Stimulated activated naive CD8-positive, alpha-beta T cell treated with anti-CD3 and anti-CD28 coated beads, Interleukin-15, Interleukin-2, amounts not matched to agents 100 ng/mL and 50 ng/mL, for 24 hours (primary cell): Measurements from ENCODE around the gene TMEM165.
"Not testable (repeated sequence)": the region's sequence is repeated elsewhere in the genome, so short reads cannot be mapped to it uniquely, and the experiment has no call there.

Experiments used
- H3K27ac Mint-ChIP-seq: one replicate; pipeline ENCODE4 v1.8.0; 2021; ENCODE audit warnings: mild to moderate bottlenecking, mixed read lengths
- H3K27me3 Mint-ChIP-seq: one replicate; pipeline ENCODE4 v1.8.0; 2021; ENCODE audit warnings: mixed read lengths
- H3K36me3 Mint-ChIP-seq: one replicate; pipeline ENCODE4 v1.8.0; 2021; ENCODE audit warnings: low read depth, mixed read lengths
- H3K4me1 Mint-ChIP-seq: one replicate; pipeline ENCODE4 v1.8.0; 2021; ENCODE audit warnings: low read depth, mixed read lengths
- H3K4me3 Mint-ChIP-seq: one replicate; pipeline ENCODE4 v1.8.0; 2021; ENCODE audit warnings: mild to moderate bottlenecking, mixed read lengths
- H3K9me3 Mint-ChIP-seq: one replicate; pipeline ENCODE4 v1.8.0; 2021; ENCODE audit warnings: mixed read lengths

The TMEM165 gene, protein sequence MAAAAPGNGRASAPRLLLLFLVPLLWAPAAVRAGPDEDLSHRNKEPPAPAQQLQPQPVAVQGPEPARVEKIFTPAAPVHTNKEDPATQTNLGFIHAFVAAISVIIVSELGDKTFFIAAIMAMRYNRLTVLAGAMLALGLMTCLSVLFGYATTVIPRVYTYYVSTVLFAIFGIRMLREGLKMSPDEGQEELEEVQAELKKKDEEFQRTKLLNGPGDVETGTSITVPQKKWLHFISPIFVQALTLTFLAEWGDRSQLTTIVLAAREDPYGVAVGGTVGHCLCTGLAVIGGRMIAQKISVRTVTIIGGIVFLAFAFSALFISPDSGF

DNA sequence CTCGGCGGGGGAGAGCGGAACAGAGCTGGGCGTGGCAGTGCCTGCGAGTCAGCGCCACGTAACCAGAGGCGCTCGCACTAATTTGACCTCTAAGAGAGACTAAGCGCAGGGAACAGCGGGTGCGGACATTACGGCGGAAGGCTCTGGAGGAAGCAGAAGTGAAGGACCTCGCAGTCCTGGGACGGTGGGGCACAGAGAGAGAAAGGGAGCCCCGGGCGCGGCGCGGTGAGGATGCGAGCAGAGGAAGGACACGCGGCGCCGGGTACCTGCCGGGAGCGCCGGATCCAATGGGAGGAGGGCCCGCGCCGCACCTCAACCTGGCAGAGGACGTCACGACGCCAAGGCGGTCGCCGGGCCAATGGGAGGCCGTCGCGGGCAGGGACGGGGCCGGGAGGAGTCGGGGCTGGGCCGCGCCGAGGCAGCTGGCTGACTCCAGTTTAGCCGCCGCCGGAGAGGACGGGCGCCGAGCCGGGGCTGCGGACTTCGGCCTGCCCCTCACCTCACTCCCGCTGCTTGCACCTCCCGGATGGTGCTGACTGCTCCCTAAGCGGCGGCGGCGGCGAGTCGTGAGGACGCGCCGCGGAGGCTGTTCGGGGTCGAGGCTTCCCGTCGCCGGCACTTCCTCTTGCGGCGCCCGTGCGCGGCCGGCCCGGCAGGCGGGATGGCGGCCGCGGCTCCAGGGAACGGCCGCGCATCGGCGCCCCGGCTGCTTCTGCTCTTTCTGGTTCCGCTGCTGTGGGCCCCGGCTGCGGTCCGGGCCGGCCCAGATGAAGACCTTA is at the start of gene TMEM165:
Gene TMEM165 (plus strand): TSS at position 429 of the 779 bp plus-strand sequence. CDS start 233 bp downstream, at position 662.
- peak within 1 kb of the TSS; percentile 100 for H3K4me3 Mint-ChIP-seq

DNA sequence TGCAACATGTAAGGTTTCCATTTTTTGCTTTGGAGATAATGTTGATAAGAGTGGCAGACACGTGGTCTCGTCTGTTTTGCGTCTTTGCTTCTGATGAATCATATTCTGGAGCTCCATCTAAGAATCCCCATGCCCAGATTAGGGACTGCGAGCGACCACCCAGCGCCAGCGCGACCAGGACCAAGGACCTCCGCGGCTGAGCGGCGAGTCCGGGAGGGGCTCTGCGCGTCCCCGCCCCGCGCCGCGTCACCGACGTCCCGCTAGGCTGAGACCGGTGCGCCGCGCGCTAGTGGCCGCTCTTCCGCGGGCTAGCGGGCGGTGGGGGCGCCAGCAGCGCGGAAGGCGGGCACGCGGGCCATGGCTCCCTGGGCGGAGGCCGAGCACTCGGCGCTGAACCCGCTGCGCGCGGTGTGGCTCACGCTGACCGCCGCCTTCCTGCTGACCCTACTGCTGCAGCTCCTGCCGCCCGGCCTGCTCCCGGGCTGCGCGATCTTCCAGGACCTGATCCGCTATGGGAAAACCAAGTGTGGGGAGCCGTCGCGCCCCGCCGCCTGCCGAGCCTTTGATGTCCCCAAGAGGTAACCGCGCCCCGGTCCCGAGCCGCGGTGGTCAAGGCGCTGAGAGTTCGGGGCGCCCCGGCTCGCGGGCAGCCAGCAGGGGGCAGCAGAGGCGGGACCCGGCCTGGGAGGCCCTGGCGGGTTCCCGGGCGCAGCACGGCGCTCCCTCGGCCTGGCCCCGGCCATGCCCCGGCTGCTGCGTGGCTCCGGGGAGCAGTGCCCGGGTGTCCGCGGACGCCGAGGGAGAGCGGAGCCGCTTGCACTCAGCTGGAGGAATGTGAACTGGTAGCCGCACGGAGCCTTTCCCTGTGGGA is 49.5 kb upstream of the TMEM165 start, which contains the start of gene SRD5A3:
Gene SRD5A3 (plus strand): TSS at position 263 of the 871 bp plus-strand sequence. CDS start 95 bp downstream, at position 358.
- no peaks in the 10 kb centered on the region for H3K27me3 Mint-ChIP-seq
- H3K4me3 Mint-ChIP-seq = peak within 1 kb of the TSS; percentile 87
- H3K4me1 Mint-ChIP-seq = peaks cover 31% of the 10 kb centered on the region
- H3K27ac Mint-ChIP-seq = peak within 1 kb of the TSS; percentile 87
- no peaks in the 10 kb centered on the region for H3K36me3 Mint-ChIP-seq
- no peaks in the 10 kb centered on the region for H3K9me3 Mint-ChIP-seq

More for the DNA sequence above, at the start of gene TMEM165:
- Mint-ChIP-seq H3K4me1 (peaks cover 47% of the 10 kb centered on the region), H3K36me3 (peaks cover 33% of the 10 kb centered on the region), H3K27ac (peak within 1 kb of the TSS; percentile 100), H3K27me3 (no peaks in the 10 kb centered on the region), H3K9me3 (no peaks in the 10 kb centered on the region)

DNA sequence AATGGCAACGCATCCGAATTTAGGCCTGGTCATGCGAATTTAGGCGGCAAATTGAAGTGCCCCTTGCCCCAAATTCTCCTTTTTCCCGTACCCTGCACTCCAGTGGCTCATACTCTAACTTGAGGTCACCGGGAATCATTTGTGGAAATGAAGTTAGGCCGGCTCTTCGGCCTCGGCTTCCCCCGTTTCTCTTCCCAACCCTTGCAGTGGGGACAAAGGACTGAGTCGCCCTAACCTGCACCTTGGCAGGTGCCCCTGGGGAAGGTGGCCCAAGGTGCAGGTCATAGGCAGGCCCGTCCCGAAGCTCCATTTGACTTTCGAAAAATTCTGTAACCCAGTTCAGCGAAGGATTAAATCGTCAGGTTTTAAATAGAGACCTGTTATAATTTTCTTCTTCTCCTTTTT is 48.9 kb upstream of the TMEM165 start:
- Mint-ChIP-seq H3K27ac (peak overlapping the region; percentile 87), H3K4me1 (peaks cover 33% of the 10 kb centered on the region), H3K9me3 (no peaks in the 10 kb centered on the region), H3K4me3 (peak overlapping the region; percentile 87), H3K36me3 (no peaks in the 10 kb centered on the region), H3K27me3 (no peaks in the 10 kb centered on the region)

DNA sequence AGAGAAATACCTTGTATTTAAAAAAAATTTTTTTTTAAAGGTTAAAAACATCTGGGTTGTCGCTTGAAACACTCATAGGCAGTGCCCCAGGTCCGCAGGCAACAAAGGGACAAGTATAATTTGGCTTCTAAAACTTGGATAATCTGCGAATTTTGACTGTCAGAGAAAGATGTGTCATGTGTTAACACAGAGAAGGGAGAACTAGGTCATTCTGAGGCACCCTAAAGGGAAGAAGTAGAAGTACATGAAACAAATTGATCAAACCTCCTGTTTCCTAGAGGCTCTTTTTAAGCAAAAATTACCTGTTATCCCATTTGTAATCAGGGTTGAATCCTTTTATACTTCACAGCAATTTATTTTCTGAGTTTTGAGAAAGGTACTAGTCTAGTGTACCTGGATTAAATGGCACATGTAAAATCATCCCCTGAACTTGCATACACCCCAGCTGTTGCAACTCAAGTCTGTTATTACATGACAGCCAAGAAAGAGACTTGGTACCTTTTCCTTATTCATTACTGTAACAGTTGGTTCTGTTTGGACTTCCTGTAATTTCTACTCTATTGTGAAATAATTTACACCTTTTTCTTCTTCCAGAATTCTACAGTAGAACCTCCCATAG is 48.0 kb upstream of the TMEM165 start:
- no peaks in the 10 kb centered on the region for H3K27me3 Mint-ChIP-seq
- H3K9me3 Mint-ChIP-seq = no peaks in the 10 kb centered on the region
- peak overlapping the region; percentile 87 for H3K27ac Mint-ChIP-seq
- peak overlapping the region; percentile 87 for H3K4me3 Mint-ChIP-seq
- H3K4me1 Mint-ChIP-seq = peaks cover 42% of the 10 kb centered on the region
- H3K36me3 Mint-ChIP-seq = peaks cover 4% of the 10 kb centered on the region

DNA sequence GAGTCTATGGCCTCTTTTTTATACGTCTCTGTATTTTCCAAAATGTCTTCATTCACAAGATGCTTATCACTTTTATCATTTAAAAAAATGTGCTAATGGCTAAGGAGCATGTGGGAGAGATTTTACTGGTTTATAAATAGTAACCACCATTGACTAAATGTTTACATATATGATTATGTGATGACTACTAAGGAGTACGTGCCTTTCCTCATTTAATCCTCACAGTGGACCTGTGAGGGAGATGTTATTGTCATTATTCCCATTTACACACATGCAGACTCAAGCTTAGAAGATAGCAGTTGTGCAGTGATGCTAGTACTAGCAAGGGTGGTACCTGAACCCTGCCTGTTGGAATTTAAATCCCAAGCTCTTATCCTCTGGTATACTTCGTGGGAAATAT is 47.3 kb upstream of the TMEM165 start:
- Mint-ChIP-seq H3K4me1 (peaks cover 44% of the 10 kb centered on the region), H3K27me3 (no peaks in the 10 kb centered on the region), H3K4me3 (peak overlapping the region; percentile 50), H3K27ac (peak overlapping the region; percentile 87), H3K9me3 (no peaks in the 10 kb centered on the region), H3K36me3 (peaks cover 11% of the 10 kb centered on the region)

DNA sequence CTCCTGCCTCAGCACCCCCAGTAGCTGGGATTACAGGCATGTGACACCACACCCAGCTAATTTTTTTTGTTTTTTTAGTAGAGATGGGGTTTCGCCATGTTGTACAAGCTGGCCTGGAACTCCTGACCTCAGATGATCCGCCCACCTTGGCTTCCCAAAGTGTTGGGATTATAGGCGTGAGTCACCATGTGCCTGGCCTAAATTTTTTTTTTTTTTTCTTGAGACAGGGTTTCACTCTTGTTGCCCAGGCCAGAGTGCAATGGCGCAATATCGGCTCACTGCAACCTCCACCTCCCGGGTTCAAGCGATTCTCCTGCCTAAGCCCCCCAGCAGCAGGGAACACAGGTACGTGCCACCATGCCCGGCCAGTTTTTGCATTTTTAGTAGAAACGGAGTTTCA is 44.9 kb upstream of the TMEM165 start:
- H3K27ac Mint-ChIP-seq, H3K27me3 Mint-ChIP-seq, H3K9me3 Mint-ChIP-seq, H3K4me3 Mint-ChIP-seq: not testable (repeated sequence)
- peaks cover 21% of the 10 kb centered on the region for H3K36me3 Mint-ChIP-seq
- peaks cover 32% of the 10 kb centered on the region for H3K4me1 Mint-ChIP-seq

DNA sequence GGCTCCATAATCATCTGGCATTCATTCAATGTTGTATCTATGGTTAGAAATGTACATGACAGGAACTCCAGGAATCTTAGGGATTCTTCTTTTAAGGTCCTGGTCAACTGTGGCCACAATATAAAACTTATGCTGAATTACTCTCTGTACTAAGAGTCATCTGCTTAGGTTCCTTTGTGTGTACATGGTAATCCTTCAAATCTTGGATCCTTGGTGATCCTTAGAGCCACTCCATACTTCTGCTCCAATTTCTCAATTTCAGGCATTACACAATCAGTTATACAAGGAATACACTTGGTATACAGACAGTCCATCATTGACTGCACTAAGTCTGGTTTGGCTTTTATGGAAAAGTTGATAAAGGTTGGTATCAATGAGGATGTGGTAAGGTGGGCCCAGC is 43.9 kb upstream of the TMEM165 start:
- peaks cover 29% of the 10 kb centered on the region for H3K4me1 Mint-ChIP-seq

DNA sequence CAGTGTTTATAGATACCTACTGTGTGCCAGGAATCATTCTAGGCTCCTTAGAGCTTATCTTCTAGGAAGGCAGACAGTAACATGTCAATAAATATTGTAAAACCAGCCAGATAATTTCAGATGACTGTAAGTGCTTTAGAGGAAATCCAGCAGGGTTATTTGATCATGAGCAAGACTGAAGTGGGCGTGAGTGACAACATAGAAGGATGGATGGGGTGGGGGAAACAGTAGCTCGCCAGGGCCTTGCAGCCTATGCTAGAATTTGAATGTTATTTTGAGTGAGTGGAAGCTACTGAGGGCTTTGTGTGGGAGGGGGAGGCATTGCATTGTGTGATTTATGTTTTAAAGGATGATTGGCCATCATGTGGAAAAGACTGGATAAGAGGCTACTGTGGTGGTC is 43.0 kb upstream of the TMEM165 start:
- H3K4me1 Mint-ChIP-seq = peaks cover 21% of the 10 kb centered on the region
- no peak overlapping the region for H3K27ac Mint-ChIP-seq
- H3K36me3 Mint-ChIP-seq = peaks cover 21% of the 10 kb centered on the region
- no peaks in the 10 kb centered on the region for H3K9me3 Mint-ChIP-seq
- no peaks in the 10 kb centered on the region for H3K27me3 Mint-ChIP-seq
- H3K4me3 Mint-ChIP-seq = no peak overlapping the region

More for the DNA sequence above, 43.9 kb upstream of the TMEM165 start:
- Mint-ChIP-seq H3K36me3 (peaks cover 21% of the 10 kb centered on the region), H3K27ac (no peak overlapping the region), H3K27me3 (no peaks in the 10 kb centered on the region), H3K9me3 (no peaks in the 10 kb centered on the region), H3K4me3 (no peak overlapping the region)

DNA sequence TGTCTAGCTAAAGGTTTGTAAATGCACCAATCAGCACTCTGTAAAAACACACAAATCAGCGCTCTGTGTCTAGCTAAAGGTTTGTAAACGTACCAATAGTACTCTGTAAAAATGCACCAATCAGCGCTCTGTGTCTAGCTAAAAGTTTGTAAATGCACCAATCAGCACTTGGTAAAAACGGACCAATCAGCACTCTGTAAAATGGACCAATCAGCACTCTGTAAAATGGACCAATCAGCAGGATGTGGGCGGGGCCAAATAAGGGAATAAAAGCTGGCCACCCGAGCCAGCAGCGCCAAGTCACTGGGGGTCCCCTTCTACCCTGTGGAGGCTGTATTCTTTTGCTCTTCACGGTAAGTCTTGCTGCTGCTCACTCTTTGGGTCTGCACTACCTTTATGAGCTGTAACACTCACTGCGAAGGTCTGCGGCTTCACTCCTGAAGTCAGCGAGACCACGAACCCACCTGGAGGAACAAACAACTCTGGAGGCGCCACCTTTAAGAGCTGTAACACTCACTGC is 42.5 kb upstream of the TMEM165 start:
- H3K27me3 Mint-ChIP-seq, H3K4me3 Mint-ChIP-seq, H3K9me3 Mint-ChIP-seq, H3K27ac Mint-ChIP-seq: not testable (repeated sequence)
- Mint-ChIP-seq H3K36me3 (peaks cover 21% of the 10 kb centered on the region), H3K4me1 (peaks cover 21% of the 10 kb centered on the region)

DNA sequence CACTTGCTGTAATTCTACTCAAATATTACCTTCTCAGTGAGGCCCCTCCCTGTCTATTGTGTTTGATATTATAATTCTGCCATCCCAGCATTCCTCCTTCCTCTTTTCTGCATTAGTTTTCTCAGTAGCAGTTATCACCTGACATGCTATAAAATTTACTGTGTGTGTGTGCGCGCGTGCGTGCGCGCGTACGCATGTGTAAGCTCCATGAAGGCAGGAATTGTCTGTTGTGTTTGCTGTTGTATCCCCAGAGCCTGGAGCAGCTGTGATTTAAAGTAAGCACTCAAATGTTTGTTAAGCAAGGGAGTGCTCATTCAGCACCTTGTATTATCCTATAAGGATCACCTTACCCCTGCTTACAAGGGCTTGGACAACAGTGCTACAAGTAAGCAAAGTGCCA is 41.1 kb upstream of the TMEM165 start:
- no peaks in the 10 kb centered on the region for H3K9me3 Mint-ChIP-seq
- no peak overlapping the region for H3K4me3 Mint-ChIP-seq
- H3K4me1 Mint-ChIP-seq = peaks cover 32% of the 10 kb centered on the region
- no peaks in the 10 kb centered on the region for H3K27me3 Mint-ChIP-seq
- H3K27ac Mint-ChIP-seq = no peak overlapping the region
- peaks cover 21% of the 10 kb centered on the region for H3K36me3 Mint-ChIP-seq

DNA sequence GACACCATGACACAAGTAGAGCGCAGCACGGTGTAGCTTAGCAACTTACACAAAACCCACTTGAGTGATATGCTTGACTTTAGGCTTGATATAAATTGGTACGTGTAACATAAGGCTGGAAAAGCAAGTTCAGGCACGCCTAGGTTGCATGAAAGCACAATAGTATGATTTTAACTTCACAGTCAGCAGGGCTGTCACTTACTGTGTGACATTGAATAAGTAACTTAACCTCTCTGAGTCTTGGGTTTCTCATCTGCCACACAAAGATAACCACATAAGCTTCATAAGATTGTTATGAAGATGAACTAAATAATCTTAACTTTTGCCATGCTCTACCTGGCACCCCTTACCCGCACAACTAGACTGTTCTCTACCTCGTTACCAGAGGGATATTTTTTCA is 40.2 kb upstream of the TMEM165 start:
- peaks cover 21% of the 10 kb centered on the region for H3K36me3 Mint-ChIP-seq
- H3K4me3 Mint-ChIP-seq = no peak overlapping the region
- peaks cover 32% of the 10 kb centered on the region for H3K4me1 Mint-ChIP-seq
- no peaks in the 10 kb centered on the region for H3K9me3 Mint-ChIP-seq
- H3K27me3 Mint-ChIP-seq = no peaks in the 10 kb centered on the region
- H3K27ac Mint-ChIP-seq = no peak overlapping the region

DNA sequence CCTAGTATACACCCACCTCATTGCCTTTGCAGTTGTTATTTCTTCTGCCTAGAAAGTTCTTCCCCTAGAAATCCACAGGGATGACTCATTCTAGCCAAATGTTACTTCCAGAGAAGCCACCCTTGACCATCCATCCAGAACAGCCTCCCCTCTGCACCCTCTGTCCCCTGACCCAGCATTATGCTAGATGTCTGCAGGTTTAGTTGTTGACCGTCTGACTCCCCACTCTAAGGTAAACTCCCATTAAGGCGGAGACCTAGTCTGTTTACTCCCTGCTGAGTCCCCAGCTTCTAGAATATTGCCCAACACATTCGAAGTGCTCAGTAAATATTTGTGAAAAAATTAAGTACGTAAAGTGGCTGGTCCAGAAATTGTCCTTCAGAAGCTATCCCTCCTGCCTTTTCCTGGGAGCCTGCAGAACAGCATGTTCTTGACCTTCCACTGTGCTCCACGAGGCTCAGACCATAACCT is 38.7 kb upstream of the TMEM165 start:
- Mint-ChIP-seq H3K4me3 (no peak overlapping the region), H3K27me3 (no peaks in the 10 kb centered on the region), H3K4me1 (peaks cover 28% of the 10 kb centered on the region), H3K27ac (no peak overlapping the region), H3K9me3 (no peaks in the 10 kb centered on the region), H3K36me3 (peaks cover 25% of the 10 kb centered on the region)

DNA sequence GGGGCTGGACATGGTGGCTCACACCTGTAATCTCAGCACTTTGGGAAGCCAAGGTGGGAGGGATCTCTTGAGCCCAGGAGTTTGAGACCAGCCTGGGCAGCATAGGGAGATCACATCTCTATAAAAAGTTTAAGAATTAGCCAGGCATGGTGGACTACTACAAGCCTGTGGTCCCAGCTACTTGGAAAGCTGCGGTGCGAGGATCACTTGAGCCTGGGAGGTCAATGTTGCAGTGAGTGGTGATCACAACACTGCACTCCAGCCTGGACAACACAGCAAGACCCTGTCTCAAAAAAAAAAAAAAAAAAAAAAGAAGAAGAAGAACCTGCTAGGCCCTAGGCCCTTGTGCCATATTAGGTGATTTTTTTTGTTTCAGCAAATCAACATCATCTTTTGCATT is 37.5 kb upstream of the TMEM165 start:
- Mint-ChIP-seq H3K4me1 (peaks cover 20% of the 10 kb centered on the region), H3K36me3 (peaks cover 16% of the 10 kb centered on the region), H3K9me3 (no peaks in the 10 kb centered on the region), H3K27ac (peak overlapping the region; percentile 49), H3K27me3 (no peaks in the 10 kb centered on the region), H3K4me3 (no peak overlapping the region)

DNA sequence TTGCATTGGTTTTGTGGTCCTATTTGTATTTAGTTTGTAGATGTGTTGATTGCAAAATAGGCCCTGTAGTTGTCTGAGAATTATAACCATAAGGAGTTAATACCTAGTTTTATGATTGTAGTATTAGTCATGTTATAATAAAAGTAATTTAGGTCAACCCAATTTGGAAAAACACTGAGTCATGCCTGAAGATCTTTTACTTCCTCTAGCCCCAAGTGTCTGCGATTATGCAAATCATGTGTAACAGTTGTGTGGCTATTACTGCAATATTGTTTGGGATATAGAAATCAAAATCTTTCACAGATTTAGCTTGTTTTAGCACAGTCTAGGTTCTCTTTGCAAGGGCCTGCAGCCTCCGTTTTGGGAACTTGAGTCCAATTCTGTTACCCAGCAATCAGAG is 37.1 kb upstream of the TMEM165 start:
- H3K36me3 Mint-ChIP-seq = peaks cover 11% of the 10 kb centered on the region
- H3K27ac Mint-ChIP-seq = peak overlapping the region; percentile 49
- H3K4me1 Mint-ChIP-seq = peaks cover 20% of the 10 kb centered on the region
- no peak overlapping the region for H3K4me3 Mint-ChIP-seq
- H3K27me3 Mint-ChIP-seq = no peaks in the 10 kb centered on the region
- no peaks in the 10 kb centered on the region for H3K9me3 Mint-ChIP-seq
